OCI-LY7 (cell line): ENCODE data around the gene DEPDC1B. TPM values are rescaled to one million over a fixed set of nuclear protein-coding genes. Genes with fewer than 3 reads are reported as not detected.

ENCODE experiments used
- BruUV-seq: library from RNA; stranded (reverse); fragments of 400-500 nt; replicated peaks from 2 replicates; lab custom pipeline; 2021; lab: Mats Ljungman, UMichigan
- CTCF ChIA-PET: fragments of 300-600 bp; sonication (Branson Sonifier 250); formaldehyde crosslinking; loops from one replicate; lab custom pipeline; 2022; ENCODE audit warnings: antibody characterized with exemption; ENCODE audit not compliant: unreplicated experiment; lab: Charles Lee
- POLR2A ChIA-PET: fragments of 300-600 bp; sonication (Branson Sonifier 250); formaldehyde crosslinking; loops from one replicate; lab custom pipeline; 2022; ENCODE audit warnings: antibody characterized with exemption; lab: Charles Lee
- DNase-seq: peaks from one replicate; pipeline ENCODE4 v3.0.0-alpha.2; 2015; ENCODE audit warnings: low spot score
- H2AFZ ChIP-seq: fragments of 200-600 bp; sonication (generic), shearing (Covaris generic); 2 replicates; pipeline ENCODE4 v1.6.1; 2014; ENCODE audit warnings: mild to moderate bottlenecking, antibody characterized with exemption, low read length, moderate library complexity
- H3K27ac ChIP-seq: fragments of 200-600 bp; sonication (generic); 2 replicates; pipeline ENCODE4 v1.5.1; 2014; ENCODE audit warnings: mixed run types, low read depth, mild to moderate bottlenecking, moderate library complexity, low read length, inconsistent platforms; ENCODE audit not compliant: poor library complexity, severe bottlenecking
- H3K36me3 ChIP-seq: fragments of 200-600 bp; sonication (generic); 2 replicates; pipeline ENCODE4 v1.6.1; 2014; ENCODE audit warnings: mild to moderate bottlenecking, antibody characterized with exemption, low read length, moderate library complexity, mixed read lengths; ENCODE audit not compliant: insufficient read depth
- H3K4me1 ChIP-seq: fragments of 200-600 bp; sonication (generic); 2 replicates; pipeline ENCODE4 v1.5.1; 2014; ENCODE audit warnings: mild to moderate bottlenecking, low read length; ENCODE audit not compliant: insufficient read depth, poor library complexity, severe bottlenecking
- H3K4me2 ChIP-seq: fragments of 200-600 bp; sonication (generic); 2 replicates; pipeline ENCODE4 v1.6.1; 2014; ENCODE audit warnings: mild to moderate bottlenecking, low read length
- H3K4me3 ChIP-seq: fragments of 200-600 bp; sonication (generic); 2 replicates; pipeline ENCODE4 v1.5.1; 2014; ENCODE audit warnings: mild to moderate bottlenecking, low read depth, low read length; ENCODE audit not compliant: poor library complexity, severe bottlenecking
- H3K79me2 ChIP-seq: fragments of 200-600 bp; sonication (generic); 2 replicates; pipeline ENCODE4 v1.6.1; 2016; ENCODE audit warnings: low read depth, mild to moderate bottlenecking, low read length, moderate library complexity, mixed read lengths; ENCODE audit not compliant: insufficient read depth
- H3K9me2 ChIP-seq: fragments of 200-600 bp; sonication (generic); 2 replicates; pipeline ENCODE4 v1.6.1; 2016; ENCODE audit warnings: mild to moderate bottlenecking, low read length, mixed read lengths; ENCODE audit not compliant: insufficient read depth
- H3K9me3 ChIP-seq: fragments of 200-600 bp; sonication (generic); 2 replicates; pipeline ENCODE4 v1.6.1; 2014; ENCODE audit warnings: mild to moderate bottlenecking, mixed run types, low read length, mixed read lengths
- H4K20me1 ChIP-seq: fragments of 200-600 bp; sonication (generic); 2 replicates; pipeline ENCODE4 v1.6.1; 2014; ENCODE audit warnings: mild to moderate bottlenecking, antibody characterized with exemption, low read length, moderate library complexity, mixed read lengths; ENCODE audit not compliant: insufficient read depth
- EZH2phosphoT487 ChIP-seq: fragments of 200-600 bp; sonication (generic); IDR thresholded peaks from 2 replicates; pipeline ENCODE4 v1.6.1; 2018; ENCODE audit warnings: low read depth, borderline replicate concordance, mild to moderate bottlenecking, mixed run types, antibody characterized with exemption, low read length, moderate library complexity, mixed read lengths
- intact Hi-C: fragments of 100-400 bp; cut with micrococcal nuclease; formaldehyde crosslinking; loops from one replicate; pipeline ENCODE4 v1.10.0; 2022; ENCODE audit not compliant: unreplicated experiment
- total RNA-seq, 2 experiments: library from RNA; depleted of rRNA in 1 of 2; stranded (reverse); fragments of >200 nt in 1 of 2; shearing (Covaris generic) in 1 of 2; gene quantifications; 2 replicates each; pipeline ENCODE4 v1.2.3, GENCODE V29; 2014 to 2022
- TF ChIP-seq, protein P1 (sequence below): fragments of 200-600 bp; sonication (generic); conservative IDR thresholded peaks from 2 replicates; pipeline ENCODE4 v1.5.1; 2014; ENCODE audit warnings: mild to moderate bottlenecking, antibody characterized with exemption, low read length, moderate library complexity, mixed read lengths

Gene DEPDC1B
- total RNA-seq, 2 experiments from 2014 or later: 43.7 to 47.6 TPM

DNA sequence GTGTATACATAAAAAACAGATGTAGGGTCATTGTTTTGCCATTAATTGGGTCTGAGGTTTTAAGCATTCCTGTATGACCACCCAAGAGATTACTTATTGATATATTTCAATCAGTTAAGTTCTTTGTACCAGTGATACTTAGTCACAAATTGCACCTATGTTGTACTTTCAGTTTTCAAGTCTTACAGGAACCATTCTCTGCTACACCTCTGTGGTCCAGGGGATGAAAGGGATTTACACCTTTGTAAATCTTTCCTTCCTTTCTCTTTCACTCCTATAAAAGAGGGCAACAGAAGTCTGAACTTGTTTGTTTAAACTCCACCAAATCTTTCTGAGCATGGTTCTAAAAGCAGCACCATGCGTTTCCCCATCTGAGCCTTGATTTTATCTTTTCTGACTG lies 86.1 kb downstream of the DEPDC1B start:
- BruUV-seq: no TSS peak
- CTCF ChIA-PET: no interaction called here
- Histone ChIP-seq H3K9me3 (no peaks in the 10 kb centered on the region), H3K4me1 (no peaks in the 10 kb centered on the region), H4K20me1 (no peaks in the 10 kb centered on the region), H3K4me2 (no peak overlapping the region), H3K4me3 (no peak overlapping the region), H3K36me3 (peaks cover 16% of the 10 kb centered on the region), H2AFZ (no peak overlapping the region), H3K79me2 (no peaks in the 10 kb centered on the region), H3K27ac (no peak overlapping the region), H3K9me2 (no peaks in the 10 kb centered on the region)
- intact Hi-C loops: no loop called here
- TF ChIP-seq, protein P1, sequence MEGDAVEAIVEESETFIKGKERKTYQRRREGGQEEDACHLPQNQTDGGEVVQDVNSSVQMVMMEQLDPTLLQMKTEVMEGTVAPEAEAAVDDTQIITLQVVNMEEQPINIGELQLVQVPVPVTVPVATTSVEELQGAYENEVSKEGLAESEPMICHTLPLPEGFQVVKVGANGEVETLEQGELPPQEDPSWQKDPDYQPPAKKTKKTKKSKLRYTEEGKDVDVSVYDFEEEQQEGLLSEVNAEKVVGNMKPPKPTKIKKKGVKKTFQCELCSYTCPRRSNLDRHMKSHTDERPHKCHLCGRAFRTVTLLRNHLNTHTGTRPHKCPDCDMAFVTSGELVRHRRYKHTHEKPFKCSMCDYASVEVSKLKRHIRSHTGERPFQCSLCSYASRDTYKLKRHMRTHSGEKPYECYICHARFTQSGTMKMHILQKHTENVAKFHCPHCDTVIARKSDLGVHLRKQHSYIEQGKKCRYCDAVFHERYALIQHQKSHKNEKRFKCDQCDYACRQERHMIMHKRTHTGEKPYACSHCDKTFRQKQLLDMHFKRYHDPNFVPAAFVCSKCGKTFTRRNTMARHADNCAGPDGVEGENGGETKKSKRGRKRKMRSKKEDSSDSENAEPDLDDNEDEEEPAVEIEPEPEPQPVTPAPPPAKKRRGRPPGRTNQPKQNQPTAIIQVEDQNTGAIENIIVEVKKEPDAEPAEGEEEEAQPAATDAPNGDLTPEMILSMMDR: no peak
- POLR2A ChIA-PET: no interaction called here
- no peak for DNase-seq

DNA sequence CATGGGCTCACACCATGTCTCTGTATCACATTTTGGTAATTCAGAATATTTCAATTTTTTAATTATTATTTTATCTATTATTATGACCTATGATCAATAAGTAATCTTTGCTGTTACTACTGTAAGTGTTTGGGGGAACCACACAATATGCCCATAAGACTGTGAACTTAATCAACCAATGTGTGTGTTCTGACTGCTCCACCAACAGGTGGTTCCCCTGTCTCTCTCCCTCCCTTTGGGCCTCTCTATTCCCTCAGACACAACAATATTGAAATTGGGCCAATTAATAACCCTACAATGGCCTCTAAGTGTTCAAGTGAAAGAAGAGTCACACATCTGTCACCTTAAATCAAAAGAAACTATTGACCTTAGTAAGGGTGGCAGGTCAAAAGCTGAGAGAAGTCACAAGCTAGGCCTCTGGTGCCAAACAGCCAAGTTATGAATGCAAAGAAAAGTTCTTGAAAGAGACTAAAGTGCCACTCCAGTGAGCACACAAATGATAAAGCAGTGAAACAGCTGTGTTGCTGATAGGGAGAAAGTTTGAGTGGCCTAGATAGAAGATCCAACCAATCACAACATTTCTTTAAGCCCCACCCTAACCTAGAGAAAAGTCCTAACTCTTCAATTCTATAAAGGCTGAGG lies 88.7 kb downstream of the DEPDC1B start:
- H3K4me1 ChIP-seq: no peaks in the 10 kb centered on the region
- POLR2A ChIA-PET: no interaction called here
- H3K4me3 ChIP-seq: no peak overlapping the region
- H3K9me2 ChIP-seq: no peaks in the 10 kb centered on the region
- H4K20me1 ChIP-seq: no peaks in the 10 kb centered on the region; the same call in 1 of the 2 replicates
- peaks cover 16% of the 10 kb centered on the region for H3K36me3 ChIP-seq
- intact Hi-C loops: no loop called here
- DNase-seq: no peak
- no peak overlapping the region for H3K27ac ChIP-seq
- no peaks in the 10 kb centered on the region for H3K9me3 ChIP-seq
- CTCF ChIA-PET: no interaction called here
- BruUV-seq: no TSS peak
- no peaks in the 10 kb centered on the region for H3K79me2 ChIP-seq
- TF ChIP-seq, protein P1: no peak
- no peak for TF ChIP-seq EZH2phosphoT487
- H3K4me2 ChIP-seq: no peak overlapping the region
- no peak overlapping the region for H2AFZ ChIP-seq

DNA sequence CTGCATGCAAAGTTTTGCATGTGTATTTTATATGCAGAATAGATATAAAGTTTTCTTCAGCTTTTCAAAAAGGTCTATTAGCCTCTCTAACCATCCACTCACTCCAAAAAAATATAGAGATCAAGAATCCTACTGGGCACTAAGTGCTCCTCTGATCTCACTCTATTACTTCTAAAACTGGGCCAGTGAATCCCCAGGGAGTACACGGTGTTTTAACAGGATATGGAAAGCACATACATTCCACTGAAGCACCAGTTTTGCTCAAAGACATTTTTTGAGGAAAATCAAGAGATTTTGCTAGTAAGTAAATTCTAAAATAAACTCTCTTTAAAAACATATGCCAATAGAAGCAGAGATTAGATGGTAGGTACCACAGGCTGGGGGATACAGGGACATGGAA lies 95.2 kb downstream of the DEPDC1B start:
- Histone ChIP-seq H3K9me3 (no peaks in the 10 kb centered on the region), H3K36me3 (peaks cover 39% of the 10 kb centered on the region), H3K27ac (no peak overlapping the region), H2AFZ (no peak overlapping the region), H4K20me1 (no peaks in the 10 kb centered on the region; the same call in 1 of the 2 replicates), H3K4me3 (no peak overlapping the region), H3K4me1 (no peaks in the 10 kb centered on the region), H3K9me2 (no peaks in the 10 kb centered on the region), H3K79me2 (no peaks in the 10 kb centered on the region), H3K4me2 (no peak overlapping the region)
- DNase-seq: no peak
- intact Hi-C loops: no loop called here
- no TSS peak for BruUV-seq
- POLR2A ChIA-PET: no interaction called here
- CTCF ChIA-PET: no interaction called here
- TF ChIP-seq, protein P1: no peak
- no peak for TF ChIP-seq EZH2phosphoT487
